Measurements from ENCODE around the gene CRADD. TPM values are rescaled to one million over a fixed set of nuclear protein-coding genes. Genes with fewer than 3 reads are reported as not detected.

The CRADD gene
- total RNA-seq, 1 experiment from 2014 or later, result 7.6 TPM

GRCh38 chr12:93650626-93651025 is 26.5 kb upstream of the CRADD start:
- Histone ChIP-seq H3K4ac (ENCODE audit: low read depth, low read length) (no peak overlapping the region), H2BK120ac (ENCODE audit: low read depth, low read length, poor library complexity, severe bottlenecking) (no peak overlapping the region), H2BK5ac (ENCODE audit: insufficient read length, low read length) (no peak overlapping the region), H2BK15ac (ENCODE audit: low read depth, low read length) (no peak overlapping the region), H3K14ac (ENCODE audit: insufficient read depth, low read length) (no peak overlapping the region), H3K4me2 (ENCODE audit: insufficient read depth, insufficient read length, low read length) (no peak overlapping the region), H2BK20ac (ENCODE audit: low read depth, low read length, poor library complexity, severe bottlenecking) (no peak overlapping the region), H4K8ac (replicated peaks; ENCODE audit: insufficient read length, low read depth, low read length) (no peak overlapping the region), H2BK12ac (ENCODE audit: insufficient read length, low read depth, low read length) (no peak overlapping the region), H3K27ac (ENCODE audit: insufficient read length, low read depth, low read length) (no peak overlapping the region), H3K23me2 (ENCODE audit: insufficient read length, low read depth, low read length, poor library complexity, severe bottlenecking) (no peaks in the 10 kb centered on the region), H2AK5ac (ENCODE audit: insufficient read length, low read length) (no peak overlapping the region), H3K9ac (ENCODE audit: extremely low read depth, insufficient read length, low read length) (no peak overlapping the region), H3K27me3 (ENCODE audit: insufficient read depth, low read length) (no peaks in the 10 kb centered on the region), H2AFZ (ENCODE audit: low read length) (no peak overlapping the region), H3K56ac (ENCODE audit: insufficient read length, low read depth, low read length) (no peak overlapping the region), H4K5ac (ENCODE audit: insufficient read length, low read depth, low read length) (no peak overlapping the region), H3T11ph (ENCODE audit: low read length) (no peak overlapping the region), H4K20me1 (ENCODE audit: control insufficient read depth, insufficient read depth, insufficient read length) (no peaks in the 10 kb centered on the region), H4K91ac (ENCODE audit: insufficient read length, low read depth, low read length) (no peak overlapping the region), H3K4me1 (ENCODE audit: insufficient read depth, low read length) (no peaks in the 10 kb centered on the region), H3K79me1 (ENCODE audit: insufficient read depth, low read depth, low read length, poor library complexity, severe bottlenecking) (no peaks in the 10 kb centered on the region), H3K79me2 (ENCODE audit: insufficient read depth, low read length) (no peaks in the 10 kb centered on the region), H3K18ac (ENCODE audit: insufficient read length, low read depth, low read length) (no peak overlapping the region), H3K9me3 (ENCODE audit: control insufficient read depth, low read depth, low read length) (no peaks in the 10 kb centered on the region), H3K23ac (ENCODE audit: insufficient read length, low read depth, low read length) (no peak overlapping the region)
- no peak for DNase-seq
- H3K4me1 Mint-ChIP-seq, result peaks cover 4 to 7% of the 10 kb centered on the region in 2 experiments; a peak in 2 of 4 replicates
- no peak overlapping the region; a peak in 1 of 7 replicates for H3K27ac Mint-ChIP-seq
- WGBS (ENCODE audit: extremely low coverage, insufficient read length, low lambda C conversion rate), result no CpG with 5 or more reads among the region's 1 CpG
- no peaks in the 10 kb centered on the region; the same call in 1 of the 2 replicates for H3K27me3 Mint-ChIP-seq (ENCODE audit: low read depth)
- TF ChIP-seq, protein P1, sequence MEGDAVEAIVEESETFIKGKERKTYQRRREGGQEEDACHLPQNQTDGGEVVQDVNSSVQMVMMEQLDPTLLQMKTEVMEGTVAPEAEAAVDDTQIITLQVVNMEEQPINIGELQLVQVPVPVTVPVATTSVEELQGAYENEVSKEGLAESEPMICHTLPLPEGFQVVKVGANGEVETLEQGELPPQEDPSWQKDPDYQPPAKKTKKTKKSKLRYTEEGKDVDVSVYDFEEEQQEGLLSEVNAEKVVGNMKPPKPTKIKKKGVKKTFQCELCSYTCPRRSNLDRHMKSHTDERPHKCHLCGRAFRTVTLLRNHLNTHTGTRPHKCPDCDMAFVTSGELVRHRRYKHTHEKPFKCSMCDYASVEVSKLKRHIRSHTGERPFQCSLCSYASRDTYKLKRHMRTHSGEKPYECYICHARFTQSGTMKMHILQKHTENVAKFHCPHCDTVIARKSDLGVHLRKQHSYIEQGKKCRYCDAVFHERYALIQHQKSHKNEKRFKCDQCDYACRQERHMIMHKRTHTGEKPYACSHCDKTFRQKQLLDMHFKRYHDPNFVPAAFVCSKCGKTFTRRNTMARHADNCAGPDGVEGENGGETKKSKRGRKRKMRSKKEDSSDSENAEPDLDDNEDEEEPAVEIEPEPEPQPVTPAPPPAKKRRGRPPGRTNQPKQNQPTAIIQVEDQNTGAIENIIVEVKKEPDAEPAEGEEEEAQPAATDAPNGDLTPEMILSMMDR (conservative IDR thresholded peaks at IDR 0.05), result no peak
- no peaks in the 10 kb centered on the region for H3K9me3 Mint-ChIP-seq
- H3K36me3 Mint-ChIP-seq (ENCODE audit: insufficient read depth in 1 of 3, low read depth in 3 of 3), result no peaks in the 10 kb centered on the region
- no peak overlapping the region for H3K4me3 Mint-ChIP-seq

Data from H9 (cell line).